HG03175 (cell line): ENCODE data around the gene MYDGF.

Experiments
- ATAC-seq: cut with Tn5 transposase; IDR thresholded peaks from one replicate; pipeline ENCODE4 v1.9.1; 2021; ENCODE audit warnings: mild to moderate bottlenecking, moderate library complexity; ENCODE audit not compliant: unreplicated experiment

The MYDGF gene

GRCh38 chr19:4613254-4613751, 56.8 kb downstream of the MYDGF start:
- no peak for ATAC-seq

- ATAC-seq, result no peak
Observed at GRCh38 chr19:4609878-4610511, 60.1 kb downstream of the MYDGF start.
